Gastroesophageal sphincter (tissue), 3 donors: ENCODE data around the gene CXADR.

Source experiments
- EP300 ChIP-seq: sonication (generic); formaldehyde crosslinking; IDR thresholded peaks from one replicate; pipeline ENCODE4 v1.6.1; 2017; ENCODE audit warnings: antibody characterized with exemption, mild to moderate bottlenecking
- POLR2A ChIP-seq, 2 donors: fragments of 450-650 bp; IDR thresholded peaks; one replicate each; pipeline ENCODE4 v1.6.1; 2017; ENCODE audit warnings: antibody characterized with exemption in 2 of 2, mild to moderate bottlenecking in 2 of 2, moderate library complexity in 1 of 2
- POLR2AphosphoS5 ChIP-seq: sonication (generic); formaldehyde crosslinking; IDR thresholded peaks from one replicate; pipeline ENCODE4 v1.6.1; 2017; ENCODE audit warnings: antibody characterized with exemption
- TF ChIP-seq, protein P1 (sequence below), 4 experiments: fragments of 200-600 bp in 2 of 4; fragments of 450-650 bp in 2 of 4; sonication (generic) in 1 of 4; IDR thresholded peaks; one replicate each; pipeline ENCODE4 v1.5.1; 2017 to 2019; ENCODE audit warnings: antibody characterized with exemption in 4 of 4, mild to moderate bottlenecking in 2 of 4, moderate library complexity in 2 of 4

DNA sequence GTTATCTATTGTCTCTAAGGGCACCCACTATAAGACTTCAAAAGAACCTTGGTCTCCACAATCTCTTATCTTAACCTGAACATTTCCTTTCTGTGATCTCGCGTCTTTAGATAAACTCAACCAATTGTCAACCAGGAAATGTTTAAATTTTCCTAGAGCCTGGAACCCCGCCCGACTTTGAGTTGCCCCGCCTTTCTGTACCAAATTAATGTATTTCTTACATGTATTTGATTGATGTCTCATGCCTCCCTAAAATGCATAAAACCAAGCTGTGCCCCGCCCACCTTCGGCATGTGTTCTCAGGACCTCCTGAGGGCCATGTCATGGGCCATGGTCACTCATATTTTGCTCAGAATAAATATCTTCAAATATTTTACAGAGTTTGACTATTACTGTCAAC lies 5.9 kb upstream of the CXADR start:
- TF ChIP-seq, protein P1, sequence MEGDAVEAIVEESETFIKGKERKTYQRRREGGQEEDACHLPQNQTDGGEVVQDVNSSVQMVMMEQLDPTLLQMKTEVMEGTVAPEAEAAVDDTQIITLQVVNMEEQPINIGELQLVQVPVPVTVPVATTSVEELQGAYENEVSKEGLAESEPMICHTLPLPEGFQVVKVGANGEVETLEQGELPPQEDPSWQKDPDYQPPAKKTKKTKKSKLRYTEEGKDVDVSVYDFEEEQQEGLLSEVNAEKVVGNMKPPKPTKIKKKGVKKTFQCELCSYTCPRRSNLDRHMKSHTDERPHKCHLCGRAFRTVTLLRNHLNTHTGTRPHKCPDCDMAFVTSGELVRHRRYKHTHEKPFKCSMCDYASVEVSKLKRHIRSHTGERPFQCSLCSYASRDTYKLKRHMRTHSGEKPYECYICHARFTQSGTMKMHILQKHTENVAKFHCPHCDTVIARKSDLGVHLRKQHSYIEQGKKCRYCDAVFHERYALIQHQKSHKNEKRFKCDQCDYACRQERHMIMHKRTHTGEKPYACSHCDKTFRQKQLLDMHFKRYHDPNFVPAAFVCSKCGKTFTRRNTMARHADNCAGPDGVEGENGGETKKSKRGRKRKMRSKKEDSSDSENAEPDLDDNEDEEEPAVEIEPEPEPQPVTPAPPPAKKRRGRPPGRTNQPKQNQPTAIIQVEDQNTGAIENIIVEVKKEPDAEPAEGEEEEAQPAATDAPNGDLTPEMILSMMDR (IDR thresholded peaks at IDR 0.05), result no peak
- TF ChIP-seq EP300 (no peak), POLR2A (IDR thresholded peaks at IDR 0.05) (no peak), POLR2AphosphoS5 (no peak)
